Uterus (tissue), 4 donors: Measurements from ENCODE around the gene CNTD1. TPM values are rescaled to one million over a fixed set of nuclear protein-coding genes. Genes with fewer than 3 reads are reported as not detected.

Experiments
- microRNA-seq: library from miRNA; unstranded; fragments of <30 nt; microRNA quantifications from one replicate; pipeline ENCODE4, GENCODE V29; 2016; ENCODE audit warnings: borderline microRNAs expressed, borderline replicate concordance
- small RNA-seq: library from RNA; depleted of rRNA; stranded (forward); fragments of <200 nt; gene quantifications from one replicate; pipeline ENCODE3, GENCODE V24; 2016
- total RNA-seq, 4 donors: library from RNA; depleted of rRNA in 3 of 4; stranded (reverse); fragments of >200 nt in 3 of 4; gene quantifications; one replicate each; pipeline versions ENCODE4 v1.1.0 to v1.2.4, GENCODE V29; 2014 to 2023
- donor health status: DM: yes; HTN: yes; CAD: no.

The CNTD1 gene
- total RNA-seq, 4 donors from 2014 or later, result 0.69 to 1.2 TPM; not detected in 2

Small RNA genes lying within 50 kb of the gene (microRNA-seq; reads per million reads assigned to microRNA genes)
- gene MIR6781, result not detected

Small RNA genes lying within 50 kb of the gene (small RNA-seq; reads per million reads assigned to genes)
- gene HMGN2P15 (not detected), gene MIR6781 (not detected)

Other genes starting within 250 kb of the CNTD1 start
- gene HSD17B1, start 245.9 kb upstream of the CNTD1 start, total RNA-seq, result 1 to 10 TPM in 1 of 4 donors, under 1 TPM in 1, not detected in 2; 0.35 to 3.1 TPM
- gene COASY, start 236.7 kb upstream of the CNTD1 start, total RNA-seq, result 10 to 100 TPM in 3 of 4 donors, 1 to 10 TPM in 1; 2.6 to 42.6 (median 16.1) TPM
- 10 to 100 TPM in 3 of 4 donors, 1 to 10 TPM in 1; 6.9 to 50.0 (median 35.1) TPM for gene MLX, start 231.8 kb upstream of the CNTD1 start, total RNA-seq
- gene PSMC3IP, start 221.1 kb upstream of the CNTD1 start, total RNA-seq, result 10 to 100 TPM in 1 of 4 donors, 1 to 10 TPM in 3; 2.8 to 16.5 (median 5.0) TPM
- gene RETREG3, start 189.5 kb upstream of the CNTD1 start, total RNA-seq, result 10 to 100 TPM; 12.6 to 72.7 (median 46.3) TPM
- 10 to 100 TPM in 3 of 4 donors, 1 to 10 TPM in 1; 7.9 to 39.4 (median 23.9) TPM for gene TUBG1, start 189.2 kb upstream of the CNTD1 start, total RNA-seq
- 10 to 100 TPM in 3 of 4 donors, 1 to 10 TPM in 1; 9.7 to 60.7 (median 27.6) TPM for gene TUBG2, start 139.6 kb upstream of the CNTD1 start, total RNA-seq
- 100 to 1,000 TPM in 1 of 4 donors, 10 to 100 TPM in 1, 1 to 10 TPM in 2; 2.9 to 102 (median 19.2) TPM for gene PLEKHH3, start 121.9 kb upstream of the CNTD1 start, total RNA-seq
- gene CCR10, start 117.0 kb upstream of the CNTD1 start, total RNA-seq, result 10 to 100 TPM in 1 of 4 donors, 1 to 10 TPM in 1, under 1 TPM in 2; 0.26 to 17.9 (median 1.6) TPM
- 10 to 100 TPM in 3 of 4 donors, 1 to 10 TPM in 1; 1.5 to 61.5 (median 26.5) TPM for gene CNTNAP1, start 116.3 kb upstream of the CNTD1 start, total RNA-seq
- gene EZH1, start 53.8 kb upstream of the CNTD1 start, total RNA-seq, result 10 to 100 TPM; 31.5 to 89.5 (median 44.5) TPM
- 10 to 100 TPM; 13.7 to 52.2 (median 29.2) TPM for gene RAMP2, start 37.6 kb upstream of the CNTD1 start, total RNA-seq
- 10 to 100 TPM; 36.8 to 70.7 (median 51.7) TPM for gene VPS25, start 25.4 kb upstream of the CNTD1 start, total RNA-seq
- gene WNK4, start 18.3 kb upstream of the CNTD1 start, total RNA-seq, result 1 to 10 TPM in 1 of 4 donors, under 1 TPM in 2, not detected in 1; under 0.01 to 1.7 (median 0.34) TPM
- 100 to 1,000 TPM in 1 of 4 donors, 10 to 100 TPM in 3; 40.9 to 100 (median 51.8) TPM for gene COA3, start 157 bp upstream of the CNTD1 start, total RNA-seq
- 100 to 1,000 TPM in 1 of 4 donors, 10 to 100 TPM in 3; 42.6 to 108 (median 72.6) TPM for gene BECN1, start 25.4 kb downstream of the CNTD1 start, total RNA-seq
- gene PSME3, start 34.5 kb downstream of the CNTD1 start, total RNA-seq, result 10 to 100 TPM in 3 of 4 donors, 1 to 10 TPM in 1; 9.7 to 74.3 (median 46.0) TPM
- 1 to 10 TPM in 3 of 4 donors, not detected in 1; 1.3 to 5.3 (median 3.0) TPM for gene AOC2, start 45.7 kb downstream of the CNTD1 start, total RNA-seq
- 10 to 100 TPM; 11.8 to 86.2 (median 15.5) TPM for gene AOC3, start 52.3 kb downstream of the CNTD1 start, total RNA-seq
- gene G6PC1, start 101.9 kb downstream of the CNTD1 start, total RNA-seq, result not detected
- 10 to 100 TPM in 3 of 4 donors, 1 to 10 TPM in 1; 5.6 to 69.9 (median 32.6) TPM for gene AARSD1, start 165.6 kb downstream of the CNTD1 start, total RNA-seq
- 1 to 10 TPM in 2 of 4 donors, under 1 TPM in 1, not detected in 1; 0.51 to 3.7 (median 1.2) TPM for gene PTGES3L, start 181.2 kb downstream of the CNTD1 start, total RNA-seq
- gene RUNDC1, start 181.7 kb downstream of the CNTD1 start, total RNA-seq, result 10 to 100 TPM; 10.8 to 18.3 (median 13.1) TPM
- 1,000 to 10,000 TPM in 3 of 4 donors, 100 to 1,000 TPM in 1; 635 to 7,543 (median 1,847) TPM for gene RPL27, start 199.6 kb downstream of the CNTD1 start, total RNA-seq
- gene IFI35, start 207.9 kb downstream of the CNTD1 start, total RNA-seq, result 10 to 100 TPM in 2 of 4 donors, 1 to 10 TPM in 2; 5.9 to 31.4 (median 10.0) TPM
- 100 to 1,000 TPM in 3 of 4 donors, 10 to 100 TPM in 1; 59.5 to 187 (median 152) TPM for gene VAT1, start 223.5 kb downstream of the CNTD1 start, total RNA-seq
- gene RND2, start 226.4 kb downstream of the CNTD1 start, total RNA-seq, result 10 to 100 TPM in 1 of 4 donors, 1 to 10 TPM in 2, under 1 TPM in 1; 0.88 to 14.0 (median 3.5) TPM